ENCODE results near the gene MRO.

MRO gene

DNA sequence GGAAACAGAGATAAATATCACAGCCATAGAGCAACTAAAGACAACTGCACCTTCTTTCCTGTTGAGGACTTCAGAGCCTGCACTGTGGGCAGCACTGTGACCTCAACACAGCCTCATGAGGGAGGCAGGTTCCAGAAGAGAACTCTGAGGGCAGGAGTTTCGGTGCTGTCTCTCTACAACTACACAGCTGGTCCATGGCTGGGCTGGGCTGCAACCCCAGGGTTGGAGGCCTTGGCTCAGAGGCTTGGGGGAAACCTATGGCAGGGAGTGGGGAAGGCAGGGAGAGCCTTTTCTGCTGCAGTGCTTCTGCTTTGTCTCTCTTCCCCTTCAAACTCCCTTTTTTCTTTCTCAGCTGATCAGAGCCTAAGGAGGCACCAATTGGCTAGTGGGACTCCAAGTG, 66.5 kb downstream of the MRO start:
- Histone ChIP-seq H3K36me3 (ENCODE audit: control insufficient read depth in 1 of 2, insufficient read depth in 2 of 2, low read length in 2 of 2) (no peaks in the 10 kb centered on the region), H3K9me3 (ENCODE audit: control insufficient read depth in 1 of 2, low read length in 2 of 2) (no peaks in the 10 kb centered on the region), H3K4me3 (ENCODE audit: low read depth in 1 of 2, low read length in 2 of 2) (no peak overlapping the region), H3K4me1 (ENCODE audit: control insufficient read depth in 1 of 2, insufficient read depth in 2 of 2, low read length in 2 of 2) (no peaks in the 10 kb centered on the region), H3K27me3 (ENCODE audit: low read depth, low read length) (no peaks in the 10 kb centered on the region), H3K27ac (ENCODE audit: low read length) (no peak overlapping the region)

GRCh38 chr18:50751947-50752346, 67.9 kb downstream of the MRO start:
- Histone ChIP-seq H3K27ac (ENCODE audit: low read length) (no peak overlapping the region), H3K4me3 (ENCODE audit: low read depth in 1 of 2, low read length in 2 of 2) (no peak overlapping the region)

DNA sequence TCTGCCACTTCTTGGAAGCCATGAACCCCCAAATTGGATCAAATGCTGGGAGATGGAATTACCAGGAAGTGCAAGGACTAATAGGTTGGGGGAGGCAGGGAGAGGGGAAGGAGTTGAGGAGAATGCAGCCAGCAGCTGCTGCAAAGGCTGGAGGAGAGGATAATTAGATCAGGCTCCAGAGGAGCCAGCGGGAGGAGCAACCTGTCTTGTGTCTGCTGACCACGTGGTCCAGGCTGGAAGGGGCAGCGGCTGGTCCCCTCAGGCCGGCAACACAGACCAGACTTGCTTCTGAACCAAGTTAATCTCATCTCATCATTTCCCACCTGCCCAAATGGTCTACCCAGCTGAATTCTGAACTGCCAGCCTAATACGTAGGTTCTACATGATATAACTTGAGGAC, 68.3 kb downstream of the MRO start:
- H3K4me3 ChIP-seq (ENCODE audit: low read depth in 1 of 2, low read length in 2 of 2): no peak overlapping the region
- no peak overlapping the region for H3K27ac ChIP-seq (ENCODE audit: low read length)
- no peaks in the 10 kb centered on the region for H3K27me3 ChIP-seq (ENCODE audit: low read depth, low read length)
- no peaks in the 10 kb centered on the region for H3K36me3 ChIP-seq (ENCODE audit: control insufficient read depth in 1 of 2, insufficient read depth in 2 of 2, low read length in 2 of 2)
- H3K9me3 ChIP-seq (ENCODE audit: control insufficient read depth in 1 of 2, low read length in 2 of 2): no peaks in the 10 kb centered on the region
- no peaks in the 10 kb centered on the region for H3K4me1 ChIP-seq (ENCODE audit: control insufficient read depth in 1 of 2, insufficient read depth in 2 of 2, low read length in 2 of 2)

More at GRCh38 chr18:50751947-50752346, 67.9 kb downstream of the MRO start:
- Histone ChIP-seq H3K4me1 (ENCODE audit: control insufficient read depth in 1 of 2, insufficient read depth in 2 of 2, low read length in 2 of 2) (no peaks in the 10 kb centered on the region), H3K27me3 (ENCODE audit: low read depth, low read length) (no peaks in the 10 kb centered on the region), H3K9me3 (ENCODE audit: control insufficient read depth in 1 of 2, low read length in 2 of 2) (no peaks in the 10 kb centered on the region), H3K36me3 (ENCODE audit: control insufficient read depth in 1 of 2, insufficient read depth in 2 of 2, low read length in 2 of 2) (no peaks in the 10 kb centered on the region)

DNA sequence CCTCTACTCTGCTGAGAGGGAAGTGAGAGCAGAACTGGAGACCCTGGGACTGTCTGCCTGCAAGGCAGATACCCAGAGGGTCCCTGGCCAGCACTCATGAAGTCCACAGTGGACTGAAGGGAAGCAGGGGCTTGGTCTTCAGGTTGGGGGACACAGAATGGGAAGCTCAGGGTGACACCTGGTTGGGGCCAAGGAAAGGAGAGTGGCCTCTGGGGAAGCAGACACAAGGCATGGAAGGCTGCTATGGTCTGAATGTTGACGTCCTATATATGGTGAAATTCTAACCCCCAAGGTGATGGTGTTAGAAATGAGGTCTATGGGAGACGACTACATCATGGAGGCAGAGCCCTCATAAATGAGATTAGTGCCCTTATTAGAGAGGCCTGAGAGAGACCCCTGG, 69.3 kb downstream of the MRO start:
- Histone ChIP-seq H3K27ac (ENCODE audit: low read length) (no peak overlapping the region), H3K4me3 (ENCODE audit: low read depth in 1 of 2, low read length in 2 of 2) (no peak overlapping the region), H3K4me1 (ENCODE audit: control insufficient read depth in 1 of 2, insufficient read depth in 2 of 2, low read length in 2 of 2) (no peaks in the 10 kb centered on the region), H3K9me3 (ENCODE audit: control insufficient read depth in 1 of 2, low read length in 2 of 2) (no peaks in the 10 kb centered on the region), H3K27me3 (ENCODE audit: low read depth, low read length) (no peaks in the 10 kb centered on the region), H3K36me3 (ENCODE audit: control insufficient read depth in 1 of 2, insufficient read depth in 2 of 2, low read length in 2 of 2) (no peaks in the 10 kb centered on the region)

- no peaks in the 10 kb centered on the region for H3K4me1 ChIP-seq (ENCODE audit: control insufficient read depth in 1 of 2, insufficient read depth in 2 of 2, low read length in 2 of 2)
- H3K36me3 ChIP-seq (ENCODE audit: control insufficient read depth in 1 of 2, insufficient read depth in 2 of 2, low read length in 2 of 2): no peaks in the 10 kb centered on the region
- H3K9me3 ChIP-seq (ENCODE audit: control insufficient read depth in 1 of 2, low read length in 2 of 2): no peaks in the 10 kb centered on the region
- H3K27me3 ChIP-seq (ENCODE audit: low read depth, low read length): no peaks in the 10 kb centered on the region
- no peak overlapping the region for H3K27ac ChIP-seq (ENCODE audit: low read length)
- no peak overlapping the region for H3K4me3 ChIP-seq (ENCODE audit: low read depth in 1 of 2, low read length in 2 of 2)
Measured at GRCh38 chr18:50749945-50750344, 69.9 kb downstream of the MRO start.

GRCh38 chr18:50749421-50749820, 70.4 kb downstream of the MRO start:
- Histone ChIP-seq H3K4me3 (ENCODE audit: low read depth in 1 of 2, low read length in 2 of 2) (no peak overlapping the region), H3K27ac (ENCODE audit: low read length) (no peak overlapping the region), H3K4me1 (ENCODE audit: control insufficient read depth in 1 of 2, insufficient read depth in 2 of 2, low read length in 2 of 2) (no peaks in the 10 kb centered on the region), H3K27me3 (ENCODE audit: low read depth, low read length) (no peaks in the 10 kb centered on the region), H3K36me3 (ENCODE audit: control insufficient read depth in 1 of 2, insufficient read depth in 2 of 2, low read length in 2 of 2) (no peaks in the 10 kb centered on the region), H3K9me3 (ENCODE audit: control insufficient read depth in 1 of 2, low read length in 2 of 2) (no peaks in the 10 kb centered on the region)

DNA sequence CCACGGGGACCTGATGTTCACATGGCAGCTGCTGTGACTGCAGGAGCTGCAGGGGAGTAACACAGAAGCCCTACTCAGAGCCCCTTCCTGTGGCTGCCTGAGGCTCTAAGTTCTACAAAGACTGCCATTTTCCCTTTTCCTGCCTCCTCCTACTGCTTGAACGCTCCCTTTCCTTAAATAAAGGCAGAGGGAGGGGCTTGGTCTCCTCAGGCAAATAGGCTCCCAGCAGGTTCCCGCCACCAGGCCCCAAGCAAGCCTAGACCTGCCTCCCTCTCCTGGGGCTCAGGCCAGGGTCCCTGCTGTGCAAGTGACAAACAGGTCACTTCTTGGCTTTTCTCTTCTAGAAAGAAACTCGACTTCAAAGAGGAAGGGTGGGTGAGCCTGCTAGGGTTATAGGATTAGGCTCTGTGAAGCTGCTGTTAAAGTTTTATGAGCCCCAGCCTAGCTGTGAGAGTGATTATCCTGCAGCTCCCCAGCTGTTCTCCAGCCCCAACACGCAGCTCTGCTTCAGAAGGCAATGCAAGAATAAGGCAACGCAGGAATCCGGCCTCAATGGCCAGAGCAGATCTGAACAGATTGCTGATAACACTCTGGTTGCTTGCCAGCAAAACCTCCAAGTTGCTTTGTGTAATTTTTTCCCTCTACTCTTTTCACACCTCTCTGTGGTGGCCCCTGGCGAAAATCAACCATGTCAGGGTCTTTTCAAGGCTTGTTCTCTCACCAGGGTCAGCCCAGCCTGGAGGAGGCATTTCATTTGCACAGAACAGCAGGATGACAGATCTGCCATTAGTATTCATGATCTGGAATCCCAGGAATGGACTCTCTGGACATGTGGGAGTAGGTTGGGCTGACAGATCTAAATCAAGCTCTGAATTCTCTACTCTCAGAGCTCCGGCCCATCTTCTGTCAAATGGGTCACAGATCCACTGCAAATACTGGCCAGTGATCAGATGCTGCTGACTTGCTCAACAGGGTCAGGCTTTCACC, 71.3 kb downstream of the MRO start:
- no peak overlapping the region for H3K27ac ChIP-seq (ENCODE audit: low read length)
- H3K9me3 ChIP-seq (ENCODE audit: control insufficient read depth in 1 of 2, low read length in 2 of 2): no peaks in the 10 kb centered on the region
- H3K4me3 ChIP-seq (ENCODE audit: low read depth in 1 of 2, low read length in 2 of 2): no peak overlapping the region
- H3K36me3 ChIP-seq (ENCODE audit: control insufficient read depth in 1 of 2, insufficient read depth in 2 of 2, low read length in 2 of 2): no peaks in the 10 kb centered on the region
- H3K4me1 ChIP-seq (ENCODE audit: control insufficient read depth in 1 of 2, insufficient read depth in 2 of 2, low read length in 2 of 2): no peaks in the 10 kb centered on the region
- no peaks in the 10 kb centered on the region for H3K27me3 ChIP-seq (ENCODE audit: low read depth, low read length)

DNA sequence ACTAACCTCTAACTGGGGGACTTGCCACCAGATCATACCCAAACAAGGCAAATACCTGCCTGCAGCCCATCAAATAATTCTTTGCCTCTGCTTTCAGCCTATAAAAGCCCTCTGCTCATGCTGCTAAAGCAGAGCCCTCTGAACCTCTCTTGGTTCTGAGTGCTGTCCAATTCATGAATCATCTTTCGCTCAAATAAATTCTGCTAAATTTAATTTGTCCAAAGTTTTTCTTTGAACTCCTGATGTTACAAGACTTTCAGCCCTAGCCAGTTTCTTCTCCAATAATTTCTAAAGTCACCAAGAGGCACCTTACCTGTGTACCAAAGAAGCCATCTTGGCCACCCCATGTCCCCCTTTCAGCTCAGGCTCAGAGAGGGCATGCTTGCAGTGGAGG, 72.0 kb downstream of the MRO start:
- Histone ChIP-seq H3K36me3 (ENCODE audit: control insufficient read depth in 1 of 2, insufficient read depth in 2 of 2, low read length in 2 of 2) (no peaks in the 10 kb centered on the region), H3K27me3 (ENCODE audit: low read depth, low read length) (no peaks in the 10 kb centered on the region), H3K27ac (ENCODE audit: low read length) (no peak overlapping the region), H3K4me1 (ENCODE audit: control insufficient read depth in 1 of 2, insufficient read depth in 2 of 2, low read length in 2 of 2) (no peaks in the 10 kb centered on the region), H3K4me3 (ENCODE audit: low read depth in 1 of 2, low read length in 2 of 2) (no peak overlapping the region), H3K9me3 (ENCODE audit: control insufficient read depth in 1 of 2, low read length in 2 of 2) (peaks cover 0 to 5% of the 10 kb centered on the region in 2 donors)

DNA sequence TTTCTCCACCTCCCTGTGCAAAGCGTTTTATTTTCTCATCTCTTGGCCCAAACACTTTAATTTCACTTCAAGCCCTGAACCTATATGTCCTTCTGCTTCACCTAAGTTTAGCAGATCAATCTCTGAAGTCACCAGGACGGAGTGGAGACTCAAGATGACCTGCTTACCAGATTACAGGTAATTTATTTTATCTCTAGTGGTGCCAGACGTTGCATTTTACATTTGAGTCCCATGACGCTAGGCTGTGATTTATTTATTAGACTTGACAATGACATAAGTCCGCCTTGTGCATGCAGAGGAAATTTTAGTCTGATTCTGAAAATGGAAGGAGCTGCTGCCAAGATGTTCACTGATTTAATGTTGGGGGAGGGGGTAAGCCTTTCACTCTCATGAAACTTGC, 73.9 kb downstream of the MRO start:
- Histone ChIP-seq H3K9me3 (ENCODE audit: control insufficient read depth in 1 of 2, low read length in 2 of 2) (peaks cover 0 to 5% of the 10 kb centered on the region in 2 donors), H3K4me1 (ENCODE audit: control insufficient read depth in 1 of 2, insufficient read depth in 2 of 2, low read length in 2 of 2) (no peaks in the 10 kb centered on the region), H3K36me3 (ENCODE audit: control insufficient read depth in 1 of 2, insufficient read depth in 2 of 2, low read length in 2 of 2) (no peaks in the 10 kb centered on the region), H3K27ac (ENCODE audit: low read length) (no peak overlapping the region), H3K4me3 (ENCODE audit: low read depth in 1 of 2, low read length in 2 of 2) (no peak overlapping the region), H3K27me3 (ENCODE audit: low read depth, low read length) (no peaks in the 10 kb centered on the region)

Measured in muscle layer of duodenum (tissue), 2 donors.